OCI-LY7 (cell line): ENCODE measurements around the gene NRCAM. TPM values are rescaled to one million over a fixed set of nuclear protein-coding genes. Genes with fewer than 3 reads are reported as not detected.

ENCODE experiments used
- BruUV-seq: library from RNA; stranded (reverse); fragments of 400-500 nt; replicated peaks from 2 replicates; lab custom pipeline; 2021; lab: Mats Ljungman, UMichigan
- CTCF ChIA-PET: fragments of 300-600 bp; sonication (Branson Sonifier 250); formaldehyde crosslinking; loops from one replicate; lab custom pipeline; 2022; ENCODE audit warnings: antibody characterized with exemption; ENCODE audit not compliant: unreplicated experiment; lab: Charles Lee
- POLR2A ChIA-PET: fragments of 300-600 bp; sonication (Branson Sonifier 250); formaldehyde crosslinking; loops from one replicate; lab custom pipeline; 2022; ENCODE audit warnings: antibody characterized with exemption; lab: Charles Lee
- DNase-seq: peaks from one replicate; pipeline ENCODE4 v3.0.0-alpha.2; 2015; ENCODE audit warnings: low spot score
- H2AFZ ChIP-seq: fragments of 200-600 bp; sonication (generic), shearing (Covaris generic); 2 replicates; pipeline ENCODE4 v1.6.1; 2014; ENCODE audit warnings: mild to moderate bottlenecking, antibody characterized with exemption, low read length, moderate library complexity
- H3K27ac ChIP-seq: fragments of 200-600 bp; sonication (generic); 2 replicates; pipeline ENCODE4 v1.5.1; 2014; ENCODE audit warnings: mixed run types, low read depth, mild to moderate bottlenecking, moderate library complexity, low read length, inconsistent platforms; ENCODE audit not compliant: poor library complexity, severe bottlenecking
- H3K36me3 ChIP-seq: fragments of 200-600 bp; sonication (generic); 2 replicates; pipeline ENCODE4 v1.6.1; 2014; ENCODE audit warnings: mild to moderate bottlenecking, antibody characterized with exemption, low read length, moderate library complexity, mixed read lengths; ENCODE audit not compliant: insufficient read depth
- H3K4me1 ChIP-seq: fragments of 200-600 bp; sonication (generic); 2 replicates; pipeline ENCODE4 v1.5.1; 2014; ENCODE audit warnings: mild to moderate bottlenecking, low read length; ENCODE audit not compliant: insufficient read depth, poor library complexity, severe bottlenecking
- H3K4me2 ChIP-seq: fragments of 200-600 bp; sonication (generic); 2 replicates; pipeline ENCODE4 v1.6.1; 2014; ENCODE audit warnings: mild to moderate bottlenecking, low read length
- H3K4me3 ChIP-seq: fragments of 200-600 bp; sonication (generic); 2 replicates; pipeline ENCODE4 v1.5.1; 2014; ENCODE audit warnings: mild to moderate bottlenecking, low read depth, low read length; ENCODE audit not compliant: poor library complexity, severe bottlenecking
- H3K79me2 ChIP-seq: fragments of 200-600 bp; sonication (generic); 2 replicates; pipeline ENCODE4 v1.6.1; 2016; ENCODE audit warnings: low read depth, mild to moderate bottlenecking, low read length, moderate library complexity, mixed read lengths; ENCODE audit not compliant: insufficient read depth
- H3K9me2 ChIP-seq: fragments of 200-600 bp; sonication (generic); 2 replicates; pipeline ENCODE4 v1.6.1; 2016; ENCODE audit warnings: mild to moderate bottlenecking, low read length, mixed read lengths; ENCODE audit not compliant: insufficient read depth
- H3K9me3 ChIP-seq: fragments of 200-600 bp; sonication (generic); 2 replicates; pipeline ENCODE4 v1.6.1; 2014; ENCODE audit warnings: mild to moderate bottlenecking, mixed run types, low read length, mixed read lengths
- H4K20me1 ChIP-seq: fragments of 200-600 bp; sonication (generic); 2 replicates; pipeline ENCODE4 v1.6.1; 2014; ENCODE audit warnings: mild to moderate bottlenecking, antibody characterized with exemption, low read length, moderate library complexity, mixed read lengths; ENCODE audit not compliant: insufficient read depth
- CTCF ChIP-seq: fragments of 200-600 bp; sonication (generic); conservative IDR thresholded peaks from 2 replicates; pipeline ENCODE4 v1.5.1; 2014; ENCODE audit warnings: mild to moderate bottlenecking, antibody characterized with exemption, low read length, moderate library complexity, mixed read lengths
- EZH2phosphoT487 ChIP-seq: fragments of 200-600 bp; sonication (generic); IDR thresholded peaks from 2 replicates; pipeline ENCODE4 v1.6.1; 2018; ENCODE audit warnings: low read depth, borderline replicate concordance, mild to moderate bottlenecking, mixed run types, antibody characterized with exemption, low read length, moderate library complexity, mixed read lengths
- intact Hi-C: fragments of 100-400 bp; cut with micrococcal nuclease; formaldehyde crosslinking; loops from one replicate; pipeline ENCODE4 v1.10.0; 2022; ENCODE audit not compliant: unreplicated experiment
- total RNA-seq, 2 experiments: library from RNA; depleted of rRNA in 1 of 2; stranded (reverse); fragments of >200 nt in 1 of 2; shearing (Covaris generic) in 1 of 2; gene quantifications; 2 replicates each; pipeline ENCODE4 v1.2.3, GENCODE V29; 2014 to 2022

NRCAM gene
- total RNA-seq, 2 experiments from 2014 or later = not detected

DNA sequence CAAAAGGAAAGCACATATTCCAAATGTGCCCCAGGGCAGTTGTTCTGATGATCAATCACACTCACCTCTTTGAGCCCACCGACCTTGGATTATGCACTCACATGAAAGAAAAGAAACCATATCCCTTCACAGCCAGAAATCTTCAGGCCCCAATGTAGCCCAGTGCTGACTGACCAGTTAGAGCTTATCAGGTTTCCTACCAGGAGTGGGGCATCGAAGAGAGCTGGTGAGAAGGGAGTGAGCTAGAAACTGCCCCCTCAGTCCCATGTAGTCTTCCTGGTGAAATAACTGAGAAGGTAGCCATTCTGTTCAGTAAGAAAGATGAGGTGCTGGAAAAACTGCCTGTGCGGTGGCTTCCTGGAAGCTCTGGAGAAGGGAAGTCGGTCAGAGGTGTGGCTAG is 32.2 kb downstream of the NRCAM start:
- no TSS peak for BruUV-seq
- Histone ChIP-seq H3K4me1 (peaks cover 4% of the 10 kb centered on the region), H3K27ac (no peak overlapping the region), H4K20me1 (no peaks in the 10 kb centered on the region), H3K36me3 (no peaks in the 10 kb centered on the region), H3K79me2 (no peaks in the 10 kb centered on the region), H3K9me2 (no peaks in the 10 kb centered on the region), H3K9me3 (no peaks in the 10 kb centered on the region), H3K4me3 (no peak overlapping the region), H2AFZ (no peak overlapping the region), H3K4me2 (no peak overlapping the region)
- ChIA-PET POLR2A (interaction anchor here (0.6 to 0.9 kb wide), 3 partner anchors 108 to 327 kb away, joined by 3 to 4 read pairs (median 3); no protein-coding TSS in a partner anchor), CTCF (no interaction called here)
- no peak for TF ChIP-seq EZH2phosphoT487
- TF ChIP-seq CTCF = no peak
- DNase-seq = no peak
- intact Hi-C loops = no loop called here

GRCh38 chr7:108423089-108423989 is 32.9 kb downstream of the NRCAM start:
- Histone ChIP-seq H3K9me2 (no peaks in the 10 kb centered on the region), H3K4me3 (no peak overlapping the region), H2AFZ (no peak overlapping the region), H3K4me2 (no peak overlapping the region), H3K9me3 (no peaks in the 10 kb centered on the region), H3K79me2 (no peaks in the 10 kb centered on the region), H4K20me1 (no peaks in the 10 kb centered on the region), H3K4me1 (peaks cover 8% of the 10 kb centered on the region), H3K27ac (no peak overlapping the region), H3K36me3 (no peaks in the 10 kb centered on the region)
- DNase-seq = no peak
- ChIA-PET CTCF (no interaction called here), POLR2A (interaction anchor here (0.6 to 0.9 kb wide), 4 partner anchors 107 to 1884 kb away, joined by 3 to 4 read pairs (median 3); no protein-coding TSS in a partner anchor)
- TF ChIP-seq EZH2phosphoT487 (no peak), CTCF (no peak)
- intact Hi-C loops = no loop called here
- BruUV-seq = no TSS peak
